ENCODE data around the gene F2RL1. TPM values are rescaled to one million over a fixed set of nuclear protein-coding genes. Genes with fewer than 3 reads are reported as not detected.
A peak's percentile ranks its signal among the peaks of the same experiment; 100 is the strongest.
"Not testable (repeated sequence)": the region's sequence is repeated elsewhere in the genome, so short reads cannot be mapped to it uniquely, and the experiment has no call there.

Gene F2RL1
- total RNA-seq, result 24.0 and 30.0 TPM in 2 replicates

- peak; percentile 73 for DNase-seq
Measured at GRCh38 chr5:76818844-76819831, at the start of gene F2RL1. F2RL1 (plus strand) TSS chr5:76819030; CDS start chr5:76819183, 153 bp downstream.

GRCh38 chr5:76771041-76771440 lies 47.8 kb upstream of the F2RL1 start:
- not testable (repeated sequence) for DNase-seq

GRCh38 chr5:76771705-76772405 lies 47.0 kb upstream of the F2RL1 start:
- no peak for DNase-seq

- no peak for DNase-seq
Measured at GRCh38 chr5:76775921-76776320, 42.9 kb upstream of the F2RL1 start.

- DNase-seq, result no peak
Measured at GRCh38 chr5:76776391-76776790, 42.4 kb upstream of the F2RL1 start.

GRCh38 chr5:76780616-76781015 lies 38.2 kb upstream of the F2RL1 start:
- DNase-seq, result not testable (repeated sequence)

GRCh38 chr5:76781775-76782174 lies 37.1 kb upstream of the F2RL1 start:
- DNase-seq, result no peak

- DNase-seq, result peak; percentile 83
Measured at GRCh38 chr5:76782444-76782843, 36.4 kb upstream of the F2RL1 start.

GRCh38 chr5:76787237-76787636 lies 31.6 kb upstream of the F2RL1 start:
- peak; percentile 94 for DNase-seq

GRCh38 chr5:76788362-76788761 lies 30.5 kb upstream of the F2RL1 start:
- DNase-seq, result peak; percentile 70

- not testable (repeated sequence) for DNase-seq
Measured at GRCh38 chr5:76789275-76789674, 29.6 kb upstream of the F2RL1 start.

- DNase-seq, result peak; percentile 58
Measured at GRCh38 chr5:76789991-76790581, 28.7 kb upstream of the F2RL1 start.

GRCh38 chr5:76790632-76791290 lies 28.1 kb upstream of the F2RL1 start:
- DNase-seq, result peak; percentile 98

GRCh38 chr5:76791461-76791860 lies 27.4 kb upstream of the F2RL1 start:
- peak; percentile 70 for DNase-seq

- no peak for DNase-seq
Measured at GRCh38 chr5:76794871-76795270, 24.0 kb upstream of the F2RL1 start.

GRCh38 chr5:76799588-76799987 lies 19.2 kb upstream of the F2RL1 start:
- DNase-seq, result no peak

- DNase-seq, result no peak
Measured at GRCh38 chr5:76800579-76800978, 18.3 kb upstream of the F2RL1 start.

GRCh38 chr5:76801159-76801802 lies 17.5 kb upstream of the F2RL1 start:
- DNase-seq, result peak; percentile 61

GRCh38 chr5:76801803-76802195 lies 17.0 kb upstream of the F2RL1 start:
- DNase-seq, result no peak

- no peak for DNase-seq
Measured at GRCh38 chr5:76804266-76804665, 14.6 kb upstream of the F2RL1 start.

- DNase-seq, result peak; percentile 64
Measured at GRCh38 chr5:76805821-76806505, 12.9 kb upstream of the F2RL1 start.

Data from dermis blood vessel endothelial cell (primary cell).